ENCODE results near the gene BCAS3. TPM values are rescaled to one million over a fixed set of nuclear protein-coding genes. Genes with fewer than 3 reads are reported as not detected.

BCAS3 gene
- total RNA-seq, 2 experiments from 2014 or later = 13.4 to 14.5 TPM

GRCh38 chr17:60901242-60901641 is 223.6 kb downstream of the BCAS3 start:
- POLR2A ChIA-PET = no interaction called here
- H3K27ac ChIP-seq (ENCODE audit: low read depth, low read length, poor library complexity, severe bottlenecking) = no peak overlapping the region
- CTCF ChIA-PET (ENCODE audit: unreplicated experiment) = no interaction called here

GRCh38 chr17:60901806-60902205 is 224.2 kb downstream of the BCAS3 start:
- ChIA-PET CTCF (ENCODE audit: unreplicated experiment) (no interaction called here), POLR2A (no interaction called here)
- Histone ChIP-seq H3K79me2 (ENCODE audit: insufficient read depth, low read depth, low read length) (no peaks in the 10 kb centered on the region), H3K4me3 (ENCODE audit: low read depth, low read length, poor library complexity, severe bottlenecking) (no peak overlapping the region), H3K4me2 (ENCODE audit: low read length) (no peak overlapping the region), H3K4me1 (ENCODE audit: insufficient read depth, low read length, poor library complexity, severe bottlenecking) (no peaks in the 10 kb centered on the region), H3K36me3 (ENCODE audit: insufficient read depth, low read length) (no peaks in the 10 kb centered on the region), H3K9me3 (ENCODE audit: low read length) (no peaks in the 10 kb centered on the region), H4K20me1 (ENCODE audit: insufficient read depth, low read length) (no peaks in the 10 kb centered on the region), H3K27ac (ENCODE audit: low read depth, low read length, poor library complexity, severe bottlenecking) (no peak overlapping the region), H2AFZ (ENCODE audit: low read length) (no peak overlapping the region), H3K9me2 (ENCODE audit: insufficient read depth, low read length) (no peaks in the 10 kb centered on the region)
- DNase-seq (ENCODE audit: low spot score) = no peak
- intact Hi-C loops (cut with micrococcal nuclease; ENCODE audit: unreplicated experiment) = no loop called here
- TF ChIP-seq CTCF (conservative IDR thresholded peaks at IDR 0.05; ENCODE audit: low read length) = no peak
- no peak for TF ChIP-seq EZH2phosphoT487 (IDR thresholded peaks at IDR 0.05; ENCODE audit: borderline replicate concordance, low read depth, low read length)
- no TSS peak for BruUV-seq (replicated peaks)

More at GRCh38 chr17:60901242-60901641, 223.6 kb downstream of the BCAS3 start:
- H3K9me2 ChIP-seq (ENCODE audit: insufficient read depth, low read length) = no peaks in the 10 kb centered on the region
- H3K4me1 ChIP-seq (ENCODE audit: insufficient read depth, low read length, poor library complexity, severe bottlenecking) = no peaks in the 10 kb centered on the region
- no peak overlapping the region for H3K4me3 ChIP-seq (ENCODE audit: low read depth, low read length, poor library complexity, severe bottlenecking)
- intact Hi-C loops (cut with micrococcal nuclease; ENCODE audit: unreplicated experiment) = no loop called here
- no peaks in the 10 kb centered on the region for H3K36me3 ChIP-seq (ENCODE audit: insufficient read depth, low read length)
- TF ChIP-seq EZH2phosphoT487 (IDR thresholded peaks at IDR 0.05; ENCODE audit: borderline replicate concordance, low read depth, low read length) (no peak), CTCF (conservative IDR thresholded peaks at IDR 0.05; ENCODE audit: low read length) (no peak)
- no peaks in the 10 kb centered on the region for H4K20me1 ChIP-seq (ENCODE audit: insufficient read depth, low read length)
- no peaks in the 10 kb centered on the region for H3K9me3 ChIP-seq (ENCODE audit: low read length)
- no peak overlapping the region for H2AFZ ChIP-seq (ENCODE audit: low read length)
- no peak for DNase-seq (ENCODE audit: low spot score)
- no peaks in the 10 kb centered on the region for H3K79me2 ChIP-seq (ENCODE audit: insufficient read depth, low read depth, low read length)
- BruUV-seq (replicated peaks) = no TSS peak
- no peak overlapping the region for H3K4me2 ChIP-seq (ENCODE audit: low read length)

GRCh38 chr17:60902399-60902798 is 224.7 kb downstream of the BCAS3 start:
- TF ChIP-seq CTCF (conservative IDR thresholded peaks at IDR 0.05; ENCODE audit: low read length) = no peak
- TF ChIP-seq EZH2phosphoT487 (IDR thresholded peaks at IDR 0.05; ENCODE audit: borderline replicate concordance, low read depth, low read length) = no peak
- no TSS peak for BruUV-seq (replicated peaks)
- no peak overlapping the region for H3K4me3 ChIP-seq (ENCODE audit: low read depth, low read length, poor library complexity, severe bottlenecking)
- no peaks in the 10 kb centered on the region for H3K79me2 ChIP-seq (ENCODE audit: insufficient read depth, low read depth, low read length)
- H4K20me1 ChIP-seq (ENCODE audit: insufficient read depth, low read length) = no peaks in the 10 kb centered on the region
- H3K4me2 ChIP-seq (ENCODE audit: low read length) = no peak overlapping the region
- intact Hi-C loops (cut with micrococcal nuclease; ENCODE audit: unreplicated experiment) = no loop called here
- H3K36me3 ChIP-seq (ENCODE audit: insufficient read depth, low read length) = no peaks in the 10 kb centered on the region
- H3K9me3 ChIP-seq (ENCODE audit: low read length) = no peaks in the 10 kb centered on the region
- no peak overlapping the region for H3K27ac ChIP-seq (ENCODE audit: low read depth, low read length, poor library complexity, severe bottlenecking)
- ChIA-PET POLR2A (no interaction called here), CTCF (ENCODE audit: unreplicated experiment) (no interaction called here)
- H3K9me2 ChIP-seq (ENCODE audit: insufficient read depth, low read length) = no peaks in the 10 kb centered on the region
- H2AFZ ChIP-seq (ENCODE audit: low read length) = no peak overlapping the region
- no peak for DNase-seq (ENCODE audit: low spot score)
- H3K4me1 ChIP-seq (ENCODE audit: insufficient read depth, low read length, poor library complexity, severe bottlenecking) = no peaks in the 10 kb centered on the region
